ENCODE measurements around the gene HORMAD2. TPM values are rescaled to one million over a fixed set of nuclear protein-coding genes. Genes with fewer than 3 reads are reported as not detected.

Gene HORMAD2
- total and polyA plus RNA-seq, 9 of the 15 experiments (the other 6 are each of a cell fraction or from before 2014, with no cell fraction given): not detected

DNA sequence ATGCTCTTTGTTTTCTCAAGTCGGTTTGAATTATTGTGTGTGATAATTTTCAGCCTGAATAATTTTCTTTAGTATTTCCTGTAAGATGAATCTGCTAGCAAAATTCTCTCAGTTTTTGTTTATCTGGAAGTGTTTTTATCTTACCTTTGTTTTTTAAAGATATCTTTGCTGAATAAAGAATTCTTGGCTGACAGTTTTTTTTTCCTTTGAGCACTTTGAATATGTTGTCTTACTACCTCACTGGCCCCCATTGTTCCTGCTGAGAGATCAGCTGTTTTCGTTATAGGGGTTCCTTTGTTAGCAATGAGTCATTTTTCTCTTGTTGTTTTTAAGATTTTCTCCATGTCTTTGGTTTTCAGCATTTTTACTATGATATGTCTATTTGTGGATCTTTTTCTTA is 63.0 kb downstream of the HORMAD2 start:
- Histone ChIP-seq H3K4me1 (replicated peaks in 1 of 2; ENCODE audit: control insufficient read depth in 2 of 2, insufficient read depth in 2 of 2, low read length in 2 of 2) (peaks cover 0 to 4% of the 10 kb centered on the region in 2 experiments; a peak in 2 of 5 replicates), H3K4me2 (ENCODE audit: insufficient read depth, low read length) (no peak overlapping the region), H3K79me2 (ENCODE audit: control insufficient read depth, insufficient read depth, low read length) (no peaks in the 10 kb centered on the region), H3K9me3 (replicated peaks; ENCODE audit: control insufficient read depth, insufficient read depth, low read depth, low read length) (no peaks in the 10 kb centered on the region), H3K27me3 (ENCODE audit: control insufficient read depth in 2 of 2, insufficient read depth in 2 of 2, low read length in 2 of 2) (0 out of 5 replicates have a peak, but pooled peaks cover 0 to 2% of the 10 kb centered on the region in 2 experiments), H3K4me3 (no peak overlapping the region), H3K36me3 (ENCODE audit: control insufficient read depth, insufficient read depth, low read length) (no peaks in the 10 kb centered on the region), H3K9ac (ENCODE audit: insufficient read depth in 1 of 2, low read depth in 2 of 2, low read length in 2 of 2) (no peak overlapping the region), H2AFZ (ENCODE audit: low read depth, low read length) (no peak overlapping the region), H3K27ac (ENCODE audit: extremely low read depth, low read depth, low read length) (no peak overlapping the region), H3K9me1 (ENCODE audit: control insufficient read depth, insufficient read depth, low read length) (no peaks in the 10 kb centered on the region), H4K20me1 (replicated peaks; ENCODE audit: control insufficient read depth, insufficient read depth, low read length) (no peaks in the 10 kb centered on the region)
- ATAC-seq: no peak
- POLR2A ChIA-PET: no interaction called here
- BruUV-seq (replicated peaks): no TSS peak
- 8% methylated on average over 2 of the region's 2 CpGs for WGBS (ENCODE audit: insufficient coverage, low coverage, missing lambda C conversion rate)
- intact Hi-C loops (cut with micrococcal nuclease): no loop called here
- no peak for DNase-seq (ENCODE audit: extremely low read depth in 1 of 4, low spot score in 3 of 4)
- FAIRE-seq: no peak
- in situ Hi-C loops (cut with MboI): no loop called here
- CTCF ChIA-PET (ENCODE audit: low intra/inter-chr PET ratio): no interaction called here
- TF ChIP-seq ZNF3 (CRISPR knock-in tag; IDR thresholded peaks at IDR 0.05) (no peak), ZNF224 (CRISPR knock-in tag; IDR thresholded peaks at IDR 0.05) (no peak), ZSCAN32 (CRISPR knock-in tag; IDR thresholded peaks at IDR 0.05) (no peak), CSDE1 (IDR thresholded peaks at IDR 0.05) (no peak), MAFG (tag; conservative IDR thresholded peaks at IDR 0.05) (no peak), MYNN (IDR thresholded peaks at IDR 0.05) (no peak), MYNN (CRISPR knock-in tag; IDR thresholded peaks at IDR 0.05) (no peak), HMGXB4 (CRISPR knock-in tag; IDR thresholded peaks at IDR 0.05) (no peak), ZBTB1 (CRISPR knock-in tag; IDR thresholded peaks at IDR 0.05; ENCODE audit: borderline replicate concordance, low read depth) (no peak), CCAR2 (IDR thresholded peaks at IDR 0.05; ENCODE audit: low read depth, low read length) (no peak), NCOA1 (IDR thresholded peaks at IDR 0.05; ENCODE audit: low read depth) (no peak), CBX8 (IDR thresholded peaks at IDR 0.05; ENCODE audit: borderline replicate concordance, extremely low read depth, low read depth, low read length, poor library complexity, severe bottlenecking) (no peak), STAT5A (IDR thresholded peaks at IDR 0.05; ENCODE audit: borderline replicate concordance, low read length) (no peak), ARID3A (IDR thresholded peaks at IDR 0.05; ENCODE audit: borderline replicate concordance, low read depth, low read length) (no peak)
- TF ChIP-seq, protein P1, sequence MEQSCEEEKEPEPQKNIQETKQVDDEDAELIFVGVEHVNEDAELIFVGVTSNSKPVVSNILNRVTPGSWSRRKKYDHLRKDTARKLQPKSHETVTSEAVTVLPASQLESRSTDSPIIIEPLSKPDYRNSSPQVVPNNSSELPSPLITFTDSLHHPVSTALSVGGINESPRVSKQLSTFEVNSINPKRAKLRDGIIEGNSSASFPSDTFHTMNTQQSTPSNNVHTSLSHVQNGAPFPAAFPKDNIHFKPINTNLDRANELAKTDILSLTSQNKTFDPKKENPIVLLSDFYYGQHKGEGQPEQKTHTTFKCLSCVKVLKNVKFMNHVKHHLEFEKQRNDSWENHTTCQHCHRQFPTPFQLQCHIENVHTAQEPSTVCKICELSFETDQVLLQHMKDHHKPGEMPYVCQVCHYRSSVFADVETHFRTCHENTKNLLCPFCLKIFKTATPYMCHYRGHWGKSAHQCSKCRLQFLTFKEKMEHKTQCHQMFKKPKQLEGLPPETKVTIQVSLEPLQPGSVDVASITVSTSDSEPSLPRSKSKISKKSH (CRISPR knock-in tag; IDR thresholded peaks at IDR 0.05): no peak
- TF ChIP-seq, protein P2, sequence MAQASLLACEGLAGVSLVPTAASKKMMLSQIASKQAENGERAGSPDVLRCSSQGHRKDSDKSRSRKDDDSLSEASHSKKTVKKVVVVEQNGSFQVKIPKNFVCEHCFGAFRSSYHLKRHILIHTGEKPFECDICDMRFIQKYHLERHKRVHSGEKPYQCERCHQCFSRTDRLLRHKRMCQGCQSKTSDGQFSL (CRISPR knock-in tag; IDR thresholded peaks at IDR 0.05): no peak
- TF ChIP-seq, protein P2 (tag; IDR thresholded peaks at IDR 0.05): no peak
